ENCODE results near the gene MYO9B.
A peak's percentile ranks its signal among the peaks of the same experiment; 100 is the strongest.

MYO9B gene

GRCh38 chr19:17243830-17244617 is 168.4 kb downstream of the MYO9B start:
- no peak for DNase-seq

DNA sequence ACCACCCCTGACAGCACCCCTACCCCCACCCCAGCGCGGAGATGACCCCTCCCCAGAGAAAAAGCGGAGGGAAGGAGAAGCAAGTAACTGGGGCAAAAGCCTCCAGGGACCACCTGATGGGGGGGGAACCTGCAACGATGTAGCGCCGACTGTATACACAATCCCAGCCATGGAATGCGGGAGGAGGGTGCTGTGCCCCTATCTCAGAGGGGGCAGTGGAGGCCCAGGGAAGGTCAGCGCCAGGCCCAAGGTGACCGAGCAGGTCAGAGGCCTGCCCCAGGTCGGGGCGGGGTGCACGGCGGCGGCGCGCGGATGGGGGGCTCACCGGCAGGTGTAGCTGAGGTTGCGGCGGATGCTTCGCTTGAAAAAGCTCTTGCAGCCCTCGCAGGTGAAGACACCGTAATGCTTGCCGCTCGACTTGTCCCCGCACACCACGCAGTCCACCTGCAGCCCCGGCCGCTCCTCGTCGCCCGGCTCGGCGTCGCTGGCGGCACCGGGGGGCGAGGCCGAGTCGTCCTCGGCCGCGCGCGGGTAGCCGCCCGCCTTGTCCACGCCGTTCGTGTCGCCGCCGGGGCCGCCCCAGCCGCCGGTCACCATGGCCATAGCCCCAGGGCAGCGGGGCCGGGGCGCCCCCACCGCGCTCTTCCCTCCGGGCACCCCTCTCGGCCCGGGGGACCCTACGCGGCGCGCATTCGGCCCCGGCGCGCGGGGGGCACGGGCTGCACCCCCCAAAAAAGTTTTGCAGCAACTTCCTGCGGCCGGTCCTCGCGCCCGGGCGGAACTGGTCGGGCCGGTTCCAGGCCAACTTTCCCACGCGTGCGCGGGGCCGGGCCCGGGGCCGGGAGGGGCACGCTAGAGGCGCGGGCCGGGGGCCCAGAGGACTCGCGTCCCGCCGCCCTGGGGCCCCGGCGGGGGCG is 169.3 kb downstream of the MYO9B start:
- DNase-seq, result no peak

DNA sequence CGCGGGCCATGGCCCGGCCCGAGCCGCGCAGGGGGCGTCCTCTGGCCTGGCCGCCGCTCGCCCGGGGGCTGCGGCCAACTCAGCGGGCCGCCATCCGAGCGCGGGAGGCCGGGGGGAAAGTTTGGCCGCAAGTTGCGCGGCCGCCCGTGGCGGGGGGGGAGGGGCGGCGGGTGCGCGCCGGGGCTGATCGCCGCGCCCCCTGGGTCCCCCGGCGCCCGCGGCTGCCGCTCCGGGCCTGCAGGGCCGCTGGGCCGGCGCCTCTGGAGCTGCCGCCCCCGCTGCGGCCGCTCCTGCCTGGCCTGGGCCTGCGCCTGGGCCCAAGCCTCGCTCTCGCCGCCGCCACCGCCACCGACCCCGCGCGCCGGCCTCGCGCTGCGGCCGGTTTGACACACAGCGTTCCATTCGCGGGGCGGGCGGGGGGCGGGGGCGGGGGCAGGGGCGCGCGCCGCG is 170.0 kb downstream of the MYO9B start, which contains the start of gene NR2F6:
Gene NR2F6 (minus strand): TSS at position 385 of the 450 bp plus-strand sequence. CDS start 699 bp downstream, outside the sequence.
- DNase-seq, result no peak

DNA sequence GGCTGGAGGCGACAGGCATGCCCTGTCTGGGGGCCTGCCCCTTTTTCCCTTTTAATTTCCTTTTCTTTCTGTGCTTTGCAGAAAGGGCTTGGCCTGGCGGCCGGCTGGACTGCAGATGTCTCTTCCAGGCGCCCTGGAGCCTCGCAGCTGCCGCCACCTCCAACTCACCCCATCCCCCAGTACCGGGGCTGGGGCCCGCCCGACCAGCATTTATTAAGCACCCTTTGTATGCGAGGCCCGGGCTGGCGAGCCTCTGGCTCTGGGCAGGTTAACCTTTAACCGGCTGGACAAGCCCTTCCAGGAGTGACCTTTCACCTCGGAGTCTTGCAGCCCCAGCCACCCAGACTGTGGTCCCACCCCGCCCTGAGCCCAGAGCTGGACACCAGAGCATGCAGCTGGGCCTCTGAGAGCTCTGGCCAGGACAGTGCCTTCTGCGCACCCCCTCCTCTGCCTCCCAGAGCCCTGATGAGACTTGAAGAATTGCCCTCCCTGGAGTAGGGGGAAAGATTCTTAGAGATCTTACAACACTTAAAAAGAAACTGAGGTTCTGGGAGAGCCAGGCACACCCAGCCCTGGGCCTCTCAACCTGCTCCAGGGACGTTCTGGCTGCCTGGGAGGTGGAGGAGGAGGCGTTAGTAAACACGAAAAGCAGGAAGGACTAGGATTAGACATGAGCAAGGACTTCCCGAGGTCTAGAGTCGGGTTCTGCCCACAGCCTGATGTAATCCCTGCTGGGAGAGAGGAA is 171.3 kb downstream of the MYO9B start:
- no peak for DNase-seq

GRCh38 chr19:17248011-17248776 is 172.6 kb downstream of the MYO9B start:
- no peak for DNase-seq

DNA sequence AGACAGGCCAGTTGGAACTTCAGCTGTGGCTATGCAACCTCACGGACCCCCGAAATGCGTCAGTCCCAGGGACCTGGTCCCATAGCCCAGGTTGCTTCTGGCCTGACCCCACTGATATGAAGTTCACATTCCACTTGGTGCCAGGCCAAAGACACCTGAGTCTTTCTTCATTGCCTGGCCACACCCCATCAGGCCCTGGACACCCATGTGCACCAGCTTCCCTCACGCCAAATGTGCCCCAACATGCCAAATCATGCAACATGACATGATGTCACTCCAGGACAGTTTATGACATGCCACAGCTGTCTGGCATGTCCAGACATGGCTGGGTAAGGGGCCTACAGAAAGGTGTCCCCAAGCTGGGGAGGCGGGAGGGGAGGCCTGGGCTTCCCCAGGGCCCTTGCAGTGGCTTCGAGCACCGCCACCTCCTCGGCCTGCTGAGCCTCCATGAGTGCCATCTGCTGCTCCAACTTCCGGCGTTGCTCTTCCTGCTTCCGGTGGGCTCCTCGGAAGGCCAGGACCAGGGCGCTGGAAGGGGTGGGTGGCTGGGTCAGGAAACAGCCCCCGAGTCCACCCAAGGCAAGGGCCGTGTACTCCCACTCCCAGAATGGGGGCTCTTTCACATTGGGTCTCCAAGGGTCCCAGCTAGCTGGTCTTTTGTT is 174.4 kb downstream of the MYO9B start:
- no peak for DNase-seq

GRCh38 chr19:17254636-17255035 is 179.1 kb downstream of the MYO9B start:
- DNase-seq, result no peak

DNA sequence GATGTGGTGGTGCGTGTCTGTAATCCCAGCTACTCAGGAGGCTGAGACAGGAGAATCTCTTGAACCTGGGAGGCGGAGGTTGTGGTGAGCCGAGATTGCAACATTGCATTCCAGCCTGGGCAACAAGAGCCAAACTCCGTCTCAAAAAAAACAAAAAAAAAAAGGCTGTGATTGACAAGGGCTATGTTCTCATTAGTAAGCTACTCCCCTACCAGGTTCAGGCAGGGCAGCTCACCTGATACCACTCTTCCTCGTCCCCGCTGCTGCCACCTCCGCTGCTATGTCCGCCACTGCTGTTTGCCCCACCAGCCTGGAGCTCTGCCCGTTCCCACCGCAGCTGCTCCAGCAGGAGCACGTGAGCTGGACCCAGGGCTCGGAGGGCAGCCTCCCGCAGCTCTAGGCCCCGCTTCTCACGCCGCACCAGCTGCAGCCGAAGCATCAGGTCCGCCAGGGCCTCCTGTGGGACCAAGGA is 179.6 kb downstream of the MYO9B start:
- DNase-seq, result no peak

DNA sequence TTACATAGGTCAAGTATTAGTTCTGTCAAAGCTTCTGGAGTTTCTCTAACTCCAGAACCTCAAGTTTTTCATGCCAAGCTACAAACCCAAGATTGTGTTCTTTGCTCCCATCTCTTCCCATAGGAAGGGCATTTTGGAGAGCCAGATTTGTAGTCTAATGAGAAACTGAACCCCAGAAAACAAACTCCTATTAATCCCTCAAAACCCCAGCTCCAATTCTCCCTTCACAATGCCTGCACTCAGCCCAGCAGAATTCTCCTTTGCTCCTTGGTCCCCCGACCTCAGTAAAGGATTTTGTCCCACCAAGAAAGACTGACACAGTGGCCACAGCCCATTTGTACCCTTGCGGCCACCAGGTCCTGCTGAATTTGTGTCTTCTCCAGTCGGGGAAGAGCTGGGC is 180.6 kb downstream of the MYO9B start:
- DNase-seq, result no peak

GRCh38 chr19:17259118-17259780 is 183.7 kb downstream of the MYO9B start:
- DNase-seq, result no peak

DNA sequence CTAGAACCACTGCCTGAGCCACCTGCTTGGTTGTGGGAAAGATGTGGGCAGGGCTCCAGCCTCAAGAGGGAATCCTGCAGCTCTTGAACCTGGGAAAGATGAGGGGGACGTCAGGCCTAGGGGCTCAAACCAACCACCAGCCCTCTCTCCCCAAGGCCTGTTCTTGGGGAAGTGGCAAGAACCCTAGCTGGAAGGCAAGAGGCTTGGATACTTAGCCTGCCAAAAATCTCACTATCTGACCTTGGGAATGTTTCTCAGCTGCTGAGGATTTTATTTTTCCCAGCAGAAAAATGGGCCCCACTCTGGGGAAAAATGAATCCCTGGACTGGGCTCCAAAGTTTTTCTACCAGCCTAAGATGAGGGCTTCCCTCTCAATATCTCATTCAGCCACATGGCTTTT is 184.4 kb downstream of the MYO9B start:
- DNase-seq, result no peak

DNA sequence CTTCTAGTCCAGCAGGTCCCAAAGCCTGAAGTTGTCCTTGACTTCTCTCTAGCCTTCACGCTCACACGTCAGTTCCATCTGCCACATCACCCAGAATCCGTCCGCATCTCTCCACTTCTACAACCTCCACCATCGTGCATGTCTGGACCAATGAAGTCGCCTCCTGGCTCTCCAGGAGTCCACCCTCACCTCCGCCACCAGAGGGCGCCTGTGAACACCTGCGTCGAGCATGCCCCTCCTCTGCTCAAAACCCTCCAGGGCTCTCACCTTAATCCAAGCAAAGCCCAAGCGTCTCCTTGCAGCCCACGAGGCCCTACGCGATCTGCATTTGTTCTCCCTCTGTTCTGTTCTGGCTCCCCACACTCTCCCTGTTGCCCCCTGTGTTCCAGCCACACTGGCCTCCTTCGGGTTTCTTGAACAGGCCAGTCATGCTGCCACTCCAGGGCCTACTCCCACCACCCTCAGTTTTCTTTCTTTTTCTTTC is 185.3 kb downstream of the MYO9B start:
- DNase-seq, result peak; percentile 86

DNA sequence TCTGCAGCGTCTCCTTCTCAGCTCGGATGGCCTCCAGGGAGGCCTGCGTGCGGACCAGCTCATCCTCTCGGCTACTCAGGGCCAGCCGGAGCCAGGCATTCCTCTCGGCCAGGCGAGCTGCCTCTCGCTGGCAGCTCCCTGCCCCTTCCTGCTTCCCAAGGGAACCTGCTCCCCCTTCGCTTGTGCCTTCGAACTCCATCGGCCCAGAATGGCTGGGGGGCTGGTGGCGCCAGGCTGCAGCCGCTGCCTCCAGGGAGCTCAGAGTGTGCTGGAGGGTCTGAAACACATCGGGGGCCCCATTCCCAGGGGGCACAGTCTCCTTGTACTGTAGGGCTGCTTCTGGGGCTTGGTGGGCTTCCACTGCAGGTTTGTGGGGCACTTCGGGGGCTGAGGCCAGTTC is 187.0 kb downstream of the MYO9B start:
- DNase-seq, result no peak

Measured in CD4-positive, alpha-beta T cell treated with Interferon gamma for 1 hour (primary cell).